ENCODE results near the gene C6orf89.

DNA sequence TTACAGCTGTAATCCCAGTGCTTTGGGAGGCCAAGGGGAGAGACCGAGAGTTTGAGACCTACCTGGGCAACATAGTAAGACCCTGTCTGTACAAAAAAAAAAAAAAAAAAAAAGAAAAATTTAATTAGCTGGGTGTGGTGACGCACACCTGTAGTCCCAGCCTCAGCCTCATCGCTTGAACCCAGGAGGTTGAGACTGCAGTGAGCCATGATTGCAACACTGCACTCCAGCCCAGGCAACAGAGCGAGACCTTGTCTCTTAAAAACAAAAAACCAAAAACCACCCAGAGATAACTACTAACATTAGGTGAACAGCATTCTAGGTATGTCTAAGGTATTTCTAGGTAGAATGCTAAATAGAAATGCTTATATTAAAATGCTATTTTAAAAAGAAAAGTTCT lies 47.8 kb downstream of the C6orf89 start:
- TF ChIP-seq, protein P1, sequence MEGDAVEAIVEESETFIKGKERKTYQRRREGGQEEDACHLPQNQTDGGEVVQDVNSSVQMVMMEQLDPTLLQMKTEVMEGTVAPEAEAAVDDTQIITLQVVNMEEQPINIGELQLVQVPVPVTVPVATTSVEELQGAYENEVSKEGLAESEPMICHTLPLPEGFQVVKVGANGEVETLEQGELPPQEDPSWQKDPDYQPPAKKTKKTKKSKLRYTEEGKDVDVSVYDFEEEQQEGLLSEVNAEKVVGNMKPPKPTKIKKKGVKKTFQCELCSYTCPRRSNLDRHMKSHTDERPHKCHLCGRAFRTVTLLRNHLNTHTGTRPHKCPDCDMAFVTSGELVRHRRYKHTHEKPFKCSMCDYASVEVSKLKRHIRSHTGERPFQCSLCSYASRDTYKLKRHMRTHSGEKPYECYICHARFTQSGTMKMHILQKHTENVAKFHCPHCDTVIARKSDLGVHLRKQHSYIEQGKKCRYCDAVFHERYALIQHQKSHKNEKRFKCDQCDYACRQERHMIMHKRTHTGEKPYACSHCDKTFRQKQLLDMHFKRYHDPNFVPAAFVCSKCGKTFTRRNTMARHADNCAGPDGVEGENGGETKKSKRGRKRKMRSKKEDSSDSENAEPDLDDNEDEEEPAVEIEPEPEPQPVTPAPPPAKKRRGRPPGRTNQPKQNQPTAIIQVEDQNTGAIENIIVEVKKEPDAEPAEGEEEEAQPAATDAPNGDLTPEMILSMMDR (IDR thresholded peaks at IDR 0.05): no peak
- TF ChIP-seq POLR2A (IDR thresholded peaks at IDR 0.05): no peak

All from Peyer's patch (tissue), 4 donors.